HepG2 (cell line): ENCODE data around the gene CCDC85C. TPM values are rescaled to one million over a fixed set of nuclear protein-coding genes. Genes with fewer than 3 reads are reported as not detected.

Source experiments
- HNF4A ChIP-seq: sonication (generic); formaldehyde crosslinking; IDR thresholded peaks from 2 replicates; pipeline ENCODE4 v1.4.0; 2020; ENCODE audit warnings: missing genetic modification reagents
- JDP2 ChIP-seq: sonication (generic); formaldehyde crosslinking; IDR thresholded peaks from 2 replicates; pipeline ENCODE4 v1.8.1; 2022; ENCODE audit warnings: missing genetic modification reagents, borderline replicate concordance
- KAT2B ChIP-seq: fragments of 150-350 bp; IDR thresholded peaks from 2 replicates; pipeline ENCODE4 v1.6.1; 2014; ENCODE audit warnings: low read depth, low read length, borderline replicate concordance
- KMT2B ChIP-seq: IDR thresholded peaks from 2 replicates; pipeline ENCODE4 v1.6.1; 2016; ENCODE audit warnings: missing genetic modification reagents, missing compliant biosample characterization
- MAFF ChIP-seq: IDR thresholded peaks from 2 replicates; pipeline ENCODE4 v1.6.1; 2011; ENCODE audit warnings: low read depth, low read length, improper control_type of control experiment
- MEF2D ChIP-seq: sonication (generic); formaldehyde crosslinking; IDR thresholded peaks from 2 replicates; pipeline ENCODE4 v1.5.1; 2020; ENCODE audit warnings: mild to moderate bottlenecking, missing genetic modification reagents
- MLXIP ChIP-seq: sonication (generic); formaldehyde crosslinking; IDR thresholded peaks from 2 replicates; pipeline ENCODE4 v1.9.0; 2021; ENCODE audit warnings: missing genetic modification reagents, borderline replicate concordance
- NFIB ChIP-seq: sonication (generic); formaldehyde crosslinking; IDR thresholded peaks from 2 replicates; pipeline ENCODE4 v1.9.0; 2021; ENCODE audit warnings: missing genetic modification reagents, mild to moderate bottlenecking, borderline replicate concordance
- PHF21A ChIP-seq: sonication (generic); formaldehyde crosslinking; IDR thresholded peaks from 2 replicates; pipeline ENCODE4 v1.5.0; 2020; ENCODE audit warnings: mild to moderate bottlenecking, missing genetic modification reagents
- RBM22 ChIP-seq: fragments of 200-400 bp; formaldehyde crosslinking; optimal IDR thresholded peaks from 2 replicates; pipeline ENCODE3; 2017; ENCODE audit warnings: mild to moderate bottlenecking, low read length, moderate library complexity
- RBM39 ChIP-seq: fragments of 200-400 bp; formaldehyde crosslinking; IDR thresholded peaks from one replicate; pipeline ENCODE4 v1.6.1; 2018; ENCODE audit warnings: antibody characterized with exemption, mild to moderate bottlenecking, low read depth, low read length; ENCODE audit not compliant: poor library complexity, severe bottlenecking
- RCOR2 ChIP-seq: IDR thresholded peaks from 2 replicates; pipeline ENCODE4 v1.6.1; 2016; ENCODE audit warnings: missing biosample characterization, missing genetic modification reagents
- RFX3 ChIP-seq: IDR thresholded peaks from 2 replicates; pipeline ENCODE4 v1.6.1; 2016; ENCODE audit warnings: missing biosample characterization, missing genetic modification reagents
- SP2 ChIP-seq: sonication (generic); formaldehyde crosslinking; IDR thresholded peaks from 2 replicates; pipeline ENCODE4 v1.5.1; 2020; ENCODE audit warnings: mild to moderate bottlenecking, missing genetic modification reagents
- ZBTB37 ChIP-seq: sonication (generic); formaldehyde crosslinking; IDR thresholded peaks from 2 replicates; pipeline ENCODE4 v1.4.0; 2020; ENCODE audit warnings: mild to moderate bottlenecking, missing genetic modification reagents
- ZC3H4 ChIP-seq: sonication (generic); formaldehyde crosslinking; IDR thresholded peaks from 2 replicates; pipeline ENCODE4 v1.4.0; 2020; ENCODE audit warnings: missing genetic modification reagents, borderline replicate concordance
- ZNF256 ChIP-seq: sonication (generic); formaldehyde crosslinking; conservative IDR thresholded peaks from 2 replicates; pipeline ENCODE4 v1.4.0; 2020; ENCODE audit warnings: missing genetic modification reagents
- ZNF367 ChIP-seq: sonication (generic); formaldehyde crosslinking; IDR thresholded peaks from 2 replicates; pipeline ENCODE4 v1.4.0; 2020; ENCODE audit warnings: missing genetic modification reagents, borderline replicate concordance
- polyA plus RNA-seq, 8 experiments: library from polyadenylated mRNA; depleted of rRNA in 3 of 8; stranded (reverse) in 7 of 8; unstranded in 1 of 8; fragments of >200 nt; fragmentation: Illumina TruSeq in 4 of 8; extraction: Trizol in 4 of 8; gene quantifications; 2 replicates each; pipeline versions ENCODE4 v1.2.1 to v1.2.3, GENCODE V29; 2011 to 2016; ENCODE audit warnings: low read depth in 4 of 8, missing spikeins in 1 of 8, mixed read lengths in 1 of 8; ENCODE audit not compliant: insufficient read depth in 1 of 8
- total RNA-seq, 5 experiments: library from RNA; depleted of rRNA; stranded (reverse); fragments of >200 nt; fragmentation: Illumina TruSeq; extraction: Trizol; gene quantifications; 2 replicates each; pipeline ENCODE4 v1.2.3, GENCODE V29; 2016; ENCODE audit warnings: low read depth in 1 of 5
- TF ChIP-seq, protein P1 (sequence below): sonication (generic); formaldehyde crosslinking; IDR thresholded peaks from 2 replicates; pipeline ENCODE4 v1.4.0; 2020; ENCODE audit warnings: missing genetic modification reagents, borderline replicate concordance
- TF ChIP-seq, protein P2 (sequence below): sonication (generic); formaldehyde crosslinking; IDR thresholded peaks from 2 replicates; pipeline ENCODE4 v1.8.1; 2023; ENCODE audit warnings: mild to moderate bottlenecking, missing genetic modification reagents
- TF ChIP-seq, protein P3 (sequence below): sonication (generic); formaldehyde crosslinking; IDR thresholded peaks from 2 replicates; pipeline ENCODE4 v1.9.0; 2021; ENCODE audit warnings: missing genetic modification reagents, mild to moderate bottlenecking, borderline replicate concordance

Gene CCDC85C
- total and polyA plus RNA-seq, 2 of the 13 experiments (the other 11 are each of a cell fraction or from before 2014, with no cell fraction given), result 18.8 to 43.8 TPM

GRCh38 chr14:99601361-99601831 lies 2.6 kb downstream of the CCDC85C start (continued):
- TF ChIP-seq HNF4A (CRISPR knock-in tag), result peak; percentile 28
- TF ChIP-seq RFX3 (CRISPR knock-in tag), result no peak
- TF ChIP-seq RBM22, result no peak
- no peak for TF ChIP-seq ZBTB37 (CRISPR knock-in tag)
- TF ChIP-seq RCOR2, result no peak
- TF ChIP-seq, protein P1, sequence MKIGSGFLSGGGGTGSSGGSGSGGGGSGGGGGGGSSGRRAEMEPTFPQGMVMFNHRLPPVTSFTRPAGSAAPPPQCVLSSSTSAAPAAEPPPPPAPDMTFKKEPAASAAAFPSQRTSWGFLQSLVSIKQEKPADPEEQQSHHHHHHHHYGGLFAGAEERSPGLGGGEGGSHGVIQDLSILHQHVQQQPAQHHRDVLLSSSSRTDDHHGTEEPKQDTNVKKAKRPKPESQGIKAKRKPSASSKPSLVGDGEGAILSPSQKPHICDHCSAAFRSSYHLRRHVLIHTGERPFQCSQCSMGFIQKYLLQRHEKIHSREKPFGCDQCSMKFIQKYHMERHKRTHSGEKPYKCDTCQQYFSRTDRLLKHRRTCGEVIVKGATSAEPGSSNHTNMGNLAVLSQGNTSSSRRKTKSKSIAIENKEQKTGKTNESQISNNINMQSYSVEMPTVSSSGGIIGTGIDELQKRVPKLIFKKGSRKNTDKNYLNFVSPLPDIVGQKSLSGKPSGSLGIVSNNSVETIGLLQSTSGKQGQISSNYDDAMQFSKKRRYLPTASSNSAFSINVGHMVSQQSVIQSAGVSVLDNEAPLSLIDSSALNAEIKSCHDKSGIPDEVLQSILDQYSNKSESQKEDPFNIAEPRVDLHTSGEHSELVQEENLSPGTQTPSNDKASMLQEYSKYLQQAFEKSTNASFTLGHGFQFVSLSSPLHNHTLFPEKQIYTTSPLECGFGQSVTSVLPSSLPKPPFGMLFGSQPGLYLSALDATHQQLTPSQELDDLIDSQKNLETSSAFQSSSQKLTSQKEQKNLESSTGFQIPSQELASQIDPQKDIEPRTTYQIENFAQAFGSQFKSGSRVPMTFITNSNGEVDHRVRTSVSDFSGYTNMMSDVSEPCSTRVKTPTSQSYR (CRISPR knock-in tag), result 0 out of 2 replicates have a peak, but pooled peaks have one; percentile 22
- no peak for TF ChIP-seq MLXIP (CRISPR knock-in tag)
- TF ChIP-seq ZNF256 (CRISPR knock-in tag), result no peak
- no peak for TF ChIP-seq MAFF
- TF ChIP-seq KMT2B (CRISPR knock-in tag), result no peak
- TF ChIP-seq, protein P2, sequence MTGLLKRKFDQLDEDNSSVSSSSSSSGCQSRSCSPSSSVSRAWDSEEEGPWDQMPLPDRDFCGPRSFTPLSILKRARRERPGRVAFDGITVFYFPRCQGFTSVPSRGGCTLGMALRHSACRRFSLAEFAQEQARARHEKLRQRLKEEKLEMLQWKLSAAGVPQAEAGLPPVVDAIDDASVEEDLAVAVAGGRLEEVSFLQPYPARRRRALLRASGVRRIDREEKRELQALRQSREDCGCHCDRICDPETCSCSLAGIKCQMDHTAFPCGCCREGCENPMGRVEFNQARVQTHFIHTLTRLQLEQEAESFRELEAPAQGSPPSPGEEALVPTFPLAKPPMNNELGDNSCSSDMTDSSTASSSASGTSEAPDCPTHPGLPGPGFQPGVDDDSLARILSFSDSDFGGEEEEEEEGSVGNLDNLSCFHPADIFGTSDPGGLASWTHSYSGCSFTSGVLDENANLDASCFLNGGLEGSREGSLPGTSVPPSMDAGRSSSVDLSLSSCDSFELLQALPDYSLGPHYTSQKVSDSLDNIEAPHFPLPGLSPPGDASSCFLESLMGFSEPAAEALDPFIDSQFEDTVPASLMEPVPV (CRISPR knock-in tag), result no peak
- no peak for TF ChIP-seq NFIB (CRISPR knock-in tag)
- TF ChIP-seq MEF2D, result no peak
- no peak for TF ChIP-seq RBM39
- no peak for TF ChIP-seq JDP2
- no peak for TF ChIP-seq PHF21A (CRISPR knock-in tag)
- no peak for TF ChIP-seq SP2 (CRISPR knock-in tag)
- TF ChIP-seq KAT2B, result no peak
- TF ChIP-seq ZNF367 (CRISPR knock-in tag), result no peak
- TF ChIP-seq ZC3H4 (CRISPR knock-in tag), result no peak
- TF ChIP-seq, protein P3, sequence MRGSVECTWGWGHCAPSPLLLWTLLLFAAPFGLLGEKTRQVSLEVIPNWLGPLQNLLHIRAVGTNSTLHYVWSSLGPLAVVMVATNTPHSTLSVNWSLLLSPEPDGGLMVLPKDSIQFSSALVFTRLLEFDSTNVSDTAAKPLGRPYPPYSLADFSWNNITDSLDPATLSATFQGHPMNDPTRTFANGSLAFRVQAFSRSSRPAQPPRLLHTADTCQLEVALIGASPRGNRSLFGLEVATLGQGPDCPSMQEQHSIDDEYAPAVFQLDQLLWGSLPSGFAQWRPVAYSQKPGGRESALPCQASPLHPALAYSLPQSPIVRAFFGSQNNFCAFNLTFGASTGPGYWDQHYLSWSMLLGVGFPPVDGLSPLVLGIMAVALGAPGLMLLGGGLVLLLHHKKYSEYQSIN (CRISPR knock-in tag), result no peak
